T47D (cell line): Measurements from ENCODE around the gene EFHD2.
A peak's percentile ranks its signal among the peaks of the same experiment; 100 is the strongest.

Source experiments
- DNase-seq, 2 experiments: peaks; one replicate each; pipeline versions ENCODE4 v3.0.0 to v3.0.0-alpha.2; 2011 to 2012; ENCODE audit warnings: low read depth in 1 of 2, low spot score in 1 of 2
- JUND ChIP-seq: IDR thresholded peaks from 2 replicates; pipeline ENCODE4 v1.6.1; 2012; ENCODE audit warnings: low read depth
- in situ Hi-C: cut with HindIII; loops from 2 replicates; pipeline ENCODE4 v1.10.0; 2016; ENCODE audit warnings: low sequenced_read_pairs, low pct_unique_long_range_greater_than_20kb

Gene EFHD2

DNA sequence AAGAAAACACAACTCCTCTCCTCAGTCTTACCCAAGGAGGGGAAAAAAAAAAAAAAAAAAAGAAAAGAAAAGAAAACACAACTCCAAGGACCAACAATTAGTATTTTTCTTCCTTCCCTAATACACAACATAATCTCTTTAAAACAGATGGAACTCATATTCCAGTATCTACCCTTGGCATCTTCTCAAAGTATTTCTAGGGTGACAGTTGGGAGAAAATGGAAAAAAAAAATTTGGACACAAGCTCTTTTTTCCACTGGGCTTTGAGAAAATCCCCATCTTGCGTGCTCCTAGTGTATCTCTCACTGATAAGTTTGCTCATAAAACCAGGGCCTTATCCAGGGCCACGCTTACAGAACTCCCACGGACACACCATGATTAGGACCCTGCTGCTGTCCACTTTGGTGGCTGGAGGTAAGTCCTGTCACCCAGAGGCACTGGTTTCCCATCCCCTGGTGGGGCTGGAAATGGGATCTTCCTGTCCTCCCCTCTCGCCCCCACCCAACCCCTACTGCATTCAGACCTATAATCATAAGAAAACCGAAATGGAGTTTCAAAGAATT is 66.1 kb downstream of the EFHD2 start, which contains the start of gene CELA2B:
TSS of gene CELA2B (plus strand) at position 353 of the 563 bp plus-strand sequence. CDS start at position 375, 22 bp downstream.
- no peak for DNase-seq
- in situ Hi-C loops, result no loop called here
- no peak for TF ChIP-seq JUND

DNA sequence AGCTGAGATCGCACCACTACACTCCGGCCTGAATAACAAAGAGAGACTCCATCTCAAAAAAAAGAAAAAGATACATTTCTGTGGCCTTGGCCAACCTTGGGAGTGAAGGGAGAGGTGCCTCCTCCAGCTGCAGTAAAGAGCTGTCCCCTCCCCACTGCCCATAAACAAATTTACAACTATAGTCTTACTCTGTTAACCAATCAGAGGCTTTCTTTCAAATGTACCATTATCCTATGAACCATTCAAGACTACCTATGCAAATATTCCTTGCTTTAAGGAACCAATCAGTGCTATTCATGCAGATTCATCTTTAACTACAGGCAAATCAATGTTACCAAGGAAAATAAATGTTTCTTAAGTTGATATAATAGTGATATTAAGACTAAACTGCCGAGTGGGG is 67.2 kb downstream of the EFHD2 start:
- in situ Hi-C loops, result no loop called here
- DNase-seq, result peak in 1 of 2 experiments; percentile 20
- no peak for TF ChIP-seq JUND

DNA sequence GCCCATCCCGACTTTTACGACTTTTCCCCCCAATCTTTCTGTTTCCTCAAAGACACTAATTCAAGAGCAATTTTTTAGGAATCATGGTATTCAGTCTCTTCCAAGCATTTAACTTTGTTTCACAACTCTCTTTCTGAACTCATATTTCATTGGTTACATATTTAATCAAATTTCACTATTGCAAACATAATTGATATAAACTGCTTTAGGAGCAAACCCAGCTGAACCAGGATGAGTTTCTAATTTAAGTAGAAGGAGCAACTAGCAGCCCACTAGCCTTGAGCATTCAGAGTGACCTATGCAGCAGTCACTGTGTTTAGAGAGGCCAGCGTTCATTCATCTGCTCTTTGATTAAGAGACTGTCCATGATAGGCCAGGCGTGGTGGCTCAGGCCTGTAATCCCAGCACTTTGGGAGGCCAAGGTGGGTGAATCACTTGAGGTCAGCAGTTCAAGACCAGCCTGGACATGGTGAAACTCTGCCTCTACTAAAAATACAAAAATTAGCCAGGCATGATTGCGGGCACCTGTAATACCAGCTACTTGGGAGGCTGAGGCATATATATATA is 68.0 kb downstream of the EFHD2 start:
- no peak for DNase-seq
- no peak for TF ChIP-seq JUND
- in situ Hi-C loops, result no loop called here
